Stimulated activated naive CD8-positive, alpha-beta T cell treated with anti-CD3 and anti-CD28 coated beads, Interleukin-15, amount 100 ng/mL, for 72 hours (primary cell): ENCODE results near the gene LSM3.

ENCODE experiments used
- ATAC-seq: fragments of 150-1000 bp; cut with Tn5 transposase; 2 replicates; pipeline ENCODE4 v1.10.0; 2021; ENCODE audit warnings: mild to moderate bottlenecking, moderate library complexity
- DNase-seq, 2 donors: peaks; one replicate each; pipeline ENCODE4 v3.0.0; 2021 to 2022
- H3K27ac Mint-ChIP-seq, 2 donors: one replicate each; pipeline ENCODE4 v1.8.0; 2022; ENCODE audit warnings: mild to moderate bottlenecking in 2 of 2, mixed read lengths in 2 of 2, moderate library complexity in 2 of 2
- H3K27me3 Mint-ChIP-seq: one replicate; pipeline ENCODE4 v1.8.0; 2022; ENCODE audit warnings: mixed read lengths
- H3K4me1 Mint-ChIP-seq: one replicate; pipeline ENCODE4 v1.8.0; 2022; ENCODE audit warnings: mild to moderate bottlenecking, mixed read lengths
- H3K4me3 Mint-ChIP-seq, 2 donors: one replicate each; pipeline ENCODE4 v1.8.0; 2022; ENCODE audit warnings: mild to moderate bottlenecking in 2 of 2, mixed read lengths in 2 of 2, moderate library complexity in 1 of 2
- H3K9me3 Mint-ChIP-seq, 2 donors: one replicate each; pipeline ENCODE4 v1.8.0; 2022; ENCODE audit warnings: mixed read lengths in 2 of 2

Gene LSM3

DNA sequence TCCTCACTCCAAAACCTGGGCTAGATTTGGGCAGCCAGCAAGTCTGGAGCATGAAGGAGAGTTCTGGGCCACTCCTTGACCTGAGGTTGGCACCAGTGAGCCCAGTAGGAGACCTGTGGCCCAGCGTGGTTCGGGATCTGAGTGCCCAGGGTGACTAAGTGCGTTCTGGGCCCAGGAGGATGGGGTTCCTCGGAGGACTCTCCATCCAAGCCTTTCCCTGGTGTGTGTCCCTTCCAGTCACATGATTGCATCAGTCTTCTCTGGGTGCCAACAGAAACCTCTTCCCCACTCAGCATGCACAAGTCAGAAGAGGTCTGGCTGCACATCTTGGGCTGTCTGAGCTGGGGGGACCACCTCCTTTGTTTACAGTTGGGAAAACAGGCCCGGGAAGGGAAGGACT is 38.8 kb upstream of the LSM3 start:
- no peak for DNase-seq
- peaks cover 33% of the 10 kb centered on the region for H3K4me1 Mint-ChIP-seq
- H3K27ac Mint-ChIP-seq = peak overlapping the region; percentile 55 to 63

DNA sequence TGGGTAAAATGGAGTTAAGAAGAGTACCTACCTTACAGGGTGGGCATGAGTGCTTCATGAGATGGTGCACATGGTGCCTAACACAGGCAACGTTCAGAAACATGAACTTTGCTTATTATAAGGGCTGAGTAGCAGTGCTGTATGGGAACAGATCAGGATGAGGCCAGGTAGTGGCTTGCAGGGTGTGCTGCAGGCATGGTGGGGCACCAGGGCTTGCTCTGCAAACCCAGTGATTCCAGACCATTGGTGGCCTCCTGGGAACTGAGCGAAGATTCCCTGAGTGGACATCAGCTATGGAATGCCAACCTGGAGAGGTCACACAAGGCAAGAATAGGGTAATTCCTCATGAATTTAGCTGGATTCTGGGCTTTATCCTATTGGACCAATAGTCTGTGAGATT is 37.9 kb upstream of the LSM3 start:
- Mint-ChIP-seq H3K9me3 (no peaks in the 10 kb centered on the region), H3K27me3 (no peaks in the 10 kb centered on the region), H3K27ac (no peak overlapping the region), H3K4me1 (peaks cover 41% of the 10 kb centered on the region), H3K4me3 (no peak overlapping the region)
- no peak for ATAC-seq
- no peak for DNase-seq

More for the DNA sequence above, 38.8 kb upstream of the LSM3 start:
- no peak for ATAC-seq
- no peaks in the 10 kb centered on the region for H3K27me3 Mint-ChIP-seq
- H3K4me3 Mint-ChIP-seq = no peak overlapping the region
- no peaks in the 10 kb centered on the region for H3K9me3 Mint-ChIP-seq

DNA sequence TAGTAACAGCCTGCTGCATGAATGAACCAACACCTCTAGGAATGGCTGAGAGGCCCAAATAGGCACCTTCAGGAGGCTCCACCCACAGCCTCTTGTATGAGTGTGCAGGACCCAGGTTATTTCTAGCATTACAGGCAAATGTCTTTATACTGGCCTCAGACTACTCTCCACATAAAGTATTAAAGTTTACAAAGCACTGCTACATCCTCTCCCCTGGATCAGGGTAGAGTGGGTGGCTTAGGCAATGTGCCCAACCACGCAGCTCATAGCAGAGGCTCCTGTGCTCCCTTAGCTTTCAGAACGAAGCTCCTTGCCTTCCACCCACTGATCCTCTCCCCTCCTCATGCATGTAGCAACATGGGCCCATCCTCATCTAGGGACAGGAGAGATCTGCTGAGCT is 37.5 kb upstream of the LSM3 start:
- peak overlapping the region in 1 of 2 donors; percentile 77 for H3K27ac Mint-ChIP-seq
- no peaks in the 10 kb centered on the region for H3K9me3 Mint-ChIP-seq
- no peak overlapping the region for H3K4me3 Mint-ChIP-seq
- H3K27me3 Mint-ChIP-seq = no peaks in the 10 kb centered on the region
- no peak for DNase-seq
- peaks cover 46% of the 10 kb centered on the region for H3K4me1 Mint-ChIP-seq
- ATAC-seq = no peak

DNA sequence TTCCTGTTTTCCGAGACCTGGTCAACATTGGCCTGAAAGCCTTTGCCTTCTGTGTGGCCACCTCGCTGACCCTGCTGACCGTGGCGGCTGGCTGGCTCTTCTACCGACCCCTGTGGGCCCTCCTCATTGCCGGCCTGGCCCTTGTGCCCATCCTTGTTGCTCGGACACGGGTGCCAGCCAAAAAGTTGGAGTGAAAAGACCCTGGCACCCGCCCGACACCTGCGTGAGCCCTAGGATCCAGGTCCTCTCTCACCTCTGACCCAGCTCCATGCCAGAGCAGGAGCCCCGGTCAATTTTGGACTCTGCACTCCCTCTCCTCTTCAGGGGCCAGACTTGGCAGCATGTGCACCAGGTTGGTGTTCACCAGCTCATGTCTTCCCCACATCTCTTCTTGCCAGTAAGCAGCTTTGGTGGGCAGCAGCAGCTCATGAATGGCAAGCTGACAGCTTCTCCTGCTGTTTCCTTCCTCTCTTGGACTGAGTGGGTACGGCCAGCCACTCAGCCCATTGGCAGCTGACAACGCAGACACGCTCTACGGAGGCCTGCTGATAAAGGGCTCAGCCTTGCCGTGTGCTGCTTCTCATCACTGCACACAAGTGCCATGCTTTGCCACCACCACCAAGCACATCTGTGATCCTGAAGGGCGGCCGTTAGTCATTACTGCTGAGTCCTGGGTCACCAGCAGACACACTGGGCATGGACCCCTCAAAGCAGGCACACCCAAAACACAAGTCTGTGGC is 36.8 kb upstream of the LSM3 start:
- Mint-ChIP-seq H3K4me1 (peaks cover 48% of the 10 kb centered on the region), H3K27ac (peak overlapping the region; percentile 69 to 87), H3K9me3 (no peaks in the 10 kb centered on the region), H3K27me3 (no peaks in the 10 kb centered on the region), H3K4me3 (no peak overlapping the region)
- ATAC-seq (no peak), DNase-seq (no peak)

DNA sequence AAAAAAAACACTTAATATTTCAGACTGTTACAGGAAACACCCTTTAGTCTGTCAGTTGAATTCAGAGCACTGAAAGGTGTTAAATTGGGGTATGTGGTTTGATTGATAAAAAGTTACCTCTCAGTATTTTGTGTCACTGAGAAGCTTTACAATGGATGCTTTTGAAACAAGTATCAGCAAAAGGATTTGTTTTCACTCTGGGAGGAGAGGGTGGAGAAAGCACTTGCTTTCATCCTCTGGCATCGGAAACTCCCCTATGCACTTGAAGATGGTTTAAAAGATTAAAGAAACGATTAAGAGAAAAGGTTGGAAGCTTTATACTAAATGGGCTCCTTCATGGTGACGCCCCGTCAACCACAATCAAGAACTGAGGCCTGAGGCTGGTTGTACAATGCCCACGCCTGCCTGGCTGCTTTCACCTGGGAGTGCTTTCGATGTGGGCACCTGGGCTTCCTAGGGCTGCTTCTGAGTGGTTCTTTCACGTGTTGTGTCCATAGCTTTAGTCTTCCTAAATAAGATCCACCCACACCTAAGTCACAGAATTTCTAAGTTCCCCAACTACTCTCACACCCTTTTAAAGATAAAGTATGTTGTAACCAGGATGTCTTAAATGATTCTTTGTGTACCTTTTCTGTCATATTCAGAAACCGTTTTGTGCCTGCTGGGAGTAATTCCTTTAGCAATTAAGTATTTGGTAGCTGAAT is 35.9 kb upstream of the LSM3 start:
- Mint-ChIP-seq H3K4me3 (peak overlapping the region; percentile 38 to 40), H3K4me1 (peaks cover 48% of the 10 kb centered on the region), H3K27ac (peak overlapping the region; percentile 86 to 87), H3K27me3 (no peaks in the 10 kb centered on the region), H3K9me3 (no peaks in the 10 kb centered on the region)
- peak; percentile 33 for ATAC-seq
- peak in 1 of 2 donors; percentile 43 for DNase-seq

DNA sequence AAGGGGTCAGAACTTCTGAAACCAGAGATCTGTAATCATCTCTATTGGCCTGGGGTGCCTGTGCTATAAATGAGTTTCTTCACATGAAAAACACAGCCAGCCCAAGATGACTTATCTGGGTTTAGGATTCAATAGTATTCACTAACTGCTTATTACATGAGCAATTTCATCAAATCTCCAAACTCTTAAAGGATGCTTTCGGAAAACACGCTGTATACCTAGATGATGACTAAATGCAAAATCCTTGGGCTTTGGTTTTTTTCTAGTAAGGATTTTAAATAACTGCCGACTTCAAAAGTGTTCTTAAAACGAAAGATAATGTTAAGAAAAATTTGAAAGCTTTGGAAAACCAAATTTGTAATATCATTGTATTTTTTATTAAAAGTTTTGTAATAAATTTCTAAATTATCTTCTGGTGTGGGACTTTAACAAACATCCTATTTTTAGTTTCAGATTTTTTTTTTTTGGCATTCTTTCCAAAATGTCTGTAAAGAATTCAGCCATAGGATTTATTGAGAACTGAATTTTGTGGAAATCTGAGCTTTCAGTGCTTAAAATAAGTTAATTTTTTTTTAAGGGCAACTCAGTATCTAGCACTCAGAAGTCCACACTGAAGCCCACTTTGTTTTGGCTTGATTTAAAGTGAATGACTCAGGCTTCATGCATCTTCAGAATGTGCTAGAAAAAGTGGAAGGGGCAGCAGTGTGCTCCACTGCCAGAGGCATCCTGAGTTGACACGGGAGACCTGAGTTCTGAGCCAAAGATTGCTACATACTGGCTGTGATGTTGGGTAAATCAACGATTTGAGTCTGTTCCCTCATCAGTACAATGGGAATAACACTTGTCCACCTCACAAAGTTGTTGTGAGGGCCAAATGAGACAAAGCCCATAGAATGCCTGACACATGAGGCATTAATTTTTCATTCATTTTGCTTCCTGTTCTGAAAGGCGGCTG is 35.1 kb upstream of the LSM3 start:
- peak; percentile 5 for ATAC-seq
- Mint-ChIP-seq H3K27ac (peak overlapping the region; percentile 97 to 98), H3K4me1 (peaks cover 48% of the 10 kb centered on the region), H3K27me3 (no peaks in the 10 kb centered on the region), H3K9me3 (no peaks in the 10 kb centered on the region), H3K4me3 (no peak overlapping the region)
- no peak for DNase-seq

DNA sequence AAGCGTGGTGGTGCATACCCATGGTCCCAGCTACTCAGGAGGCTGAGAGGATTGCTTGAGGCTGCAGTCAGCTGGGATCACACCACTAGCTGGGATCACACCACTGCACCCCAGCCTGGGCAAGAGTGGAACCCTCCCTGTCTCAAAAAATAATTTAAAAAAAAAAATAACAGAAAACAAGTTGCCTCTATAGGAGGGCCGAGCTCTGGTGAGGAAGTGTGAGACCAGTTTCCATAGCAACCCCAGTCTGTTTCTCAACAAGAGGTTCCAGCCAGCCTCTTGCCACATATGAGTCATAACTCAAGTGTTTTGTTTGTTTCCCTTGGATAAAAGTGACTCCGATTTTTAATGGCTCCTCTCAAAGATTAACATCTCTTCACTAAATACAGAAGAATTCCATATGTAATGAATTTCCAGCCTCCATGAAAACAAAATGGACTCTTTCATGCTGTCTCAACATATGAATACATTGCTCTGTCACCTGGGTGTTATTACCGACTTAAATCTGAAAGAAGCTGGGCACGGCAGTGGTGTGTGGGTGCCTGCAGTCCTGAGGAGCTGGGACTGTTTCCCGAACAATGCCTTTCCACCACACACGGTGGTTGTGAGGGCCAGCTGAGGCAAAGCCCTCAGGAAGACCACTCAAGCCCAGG is 34.1 kb upstream of the LSM3 start:
- H3K27ac Mint-ChIP-seq = peak overlapping the region; percentile 97 to 98
- peak; percentile 89 for ATAC-seq
- peak; percentile 55 to 76 for DNase-seq
- H3K4me1 Mint-ChIP-seq = peaks cover 48% of the 10 kb centered on the region
- no peaks in the 10 kb centered on the region for H3K9me3 Mint-ChIP-seq
- peak overlapping the region; percentile 71 to 72 for H3K4me3 Mint-ChIP-seq
- H3K27me3 Mint-ChIP-seq = no peaks in the 10 kb centered on the region

DNA sequence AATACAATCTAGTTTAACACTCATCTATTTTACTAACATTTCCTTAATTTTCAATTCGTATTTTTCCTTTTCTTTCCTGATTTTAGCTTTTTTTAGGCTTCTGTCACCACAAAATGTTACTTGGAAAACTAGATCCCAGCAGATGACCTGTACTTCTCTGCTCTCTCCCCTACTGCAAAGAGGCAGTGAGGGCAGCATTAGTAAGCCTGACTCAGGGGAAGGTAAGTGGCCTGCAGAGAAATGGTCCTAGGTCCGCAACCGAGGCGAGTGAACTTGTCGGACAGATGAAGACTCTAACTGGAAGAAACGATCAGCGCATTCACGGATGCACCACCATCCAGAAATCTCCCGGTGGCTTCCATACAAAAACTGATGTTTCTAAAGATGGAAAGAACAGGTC is 33.4 kb upstream of the LSM3 start:
- Mint-ChIP-seq H3K4me3 (no peak overlapping the region), H3K27ac (peak overlapping the region; percentile 82 to 98), H3K4me1 (peaks cover 48% of the 10 kb centered on the region), H3K27me3 (no peaks in the 10 kb centered on the region), H3K9me3 (no peaks in the 10 kb centered on the region)
- ATAC-seq (no peak), DNase-seq (no peak)

DNA sequence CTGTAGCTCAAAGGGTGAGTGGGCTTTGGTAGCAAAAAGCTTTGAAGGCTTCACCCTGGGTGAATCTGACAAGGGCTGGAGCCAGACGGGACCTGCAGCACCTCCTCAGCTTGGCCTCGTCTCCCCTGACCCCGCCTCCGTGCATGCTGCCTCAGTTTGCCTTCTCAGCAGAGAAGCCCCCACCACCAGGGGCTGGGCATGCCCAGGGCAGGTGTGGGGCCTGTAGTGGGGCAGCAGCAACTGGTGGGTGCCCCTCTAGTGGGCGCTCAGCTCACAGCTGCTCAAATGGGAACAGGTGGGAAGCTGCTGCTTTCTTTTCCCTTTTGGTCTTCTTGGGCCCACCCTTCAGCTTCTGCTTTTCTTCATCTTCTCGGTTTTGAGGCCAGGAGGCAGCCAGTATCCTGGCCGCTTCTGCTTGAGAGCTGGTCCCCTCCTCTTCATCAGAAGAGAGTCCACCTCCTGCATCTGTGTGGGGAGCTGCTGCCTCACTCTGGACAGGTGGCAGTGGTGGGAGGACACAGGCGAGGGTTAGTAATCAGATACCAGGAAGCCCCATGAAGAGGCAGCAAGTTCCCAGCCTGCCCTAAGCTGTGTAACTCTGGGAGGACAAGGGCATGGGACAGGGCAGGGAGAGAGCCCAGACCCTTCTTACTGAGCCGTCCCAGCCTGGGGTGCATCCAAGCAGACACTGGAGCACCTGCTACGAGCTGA is 32.8 kb upstream of the LSM3 start:
- Mint-ChIP-seq H3K4me1 (peaks cover 48% of the 10 kb centered on the region), H3K4me3 (no peak overlapping the region), H3K27ac (peak overlapping the region; percentile 82 to 98), H3K27me3 (no peaks in the 10 kb centered on the region), H3K9me3 (no peaks in the 10 kb centered on the region)
- ATAC-seq = no peak
- DNase-seq = no peak

DNA sequence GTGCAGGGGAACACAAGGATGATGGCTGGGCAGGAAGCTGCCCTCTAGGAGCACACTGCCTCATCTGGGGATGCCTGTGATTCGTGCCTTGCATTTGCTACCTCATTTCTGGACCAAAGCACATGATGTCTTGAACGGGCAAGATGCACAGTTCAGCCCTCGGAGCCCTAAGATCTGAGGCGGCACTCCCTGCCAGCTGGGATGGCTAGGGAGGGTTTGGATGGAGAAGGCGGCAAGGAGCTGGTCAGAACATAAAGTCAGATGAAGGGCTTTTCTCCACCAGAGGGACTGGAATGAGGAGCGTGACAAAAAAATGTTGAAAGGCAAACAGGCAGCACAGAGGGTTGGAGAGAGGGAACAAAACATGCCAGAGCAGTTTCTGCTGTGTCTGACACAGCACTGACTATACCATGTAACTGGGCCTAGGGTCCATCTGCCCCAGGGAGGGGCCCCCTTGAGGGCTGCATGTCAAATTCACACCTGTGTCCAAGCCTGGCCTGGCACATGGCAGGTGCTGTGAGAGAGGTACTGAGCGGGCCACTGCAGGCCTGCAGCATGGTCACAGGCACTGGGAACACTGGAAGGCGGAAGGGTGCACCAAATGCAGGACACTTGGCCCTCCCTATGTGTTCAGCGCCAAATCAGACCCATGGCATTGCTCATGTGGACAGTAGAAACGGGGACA is 32.1 kb upstream of the LSM3 start:
- Mint-ChIP-seq H3K9me3 (no peaks in the 10 kb centered on the region), H3K27ac (peak overlapping the region in 1 of 2 donors; percentile 41), H3K4me3 (no peak overlapping the region), H3K4me1 (peaks cover 42% of the 10 kb centered on the region), H3K27me3 (no peaks in the 10 kb centered on the region)
- ATAC-seq (no peak), DNase-seq (no peak)

DNA sequence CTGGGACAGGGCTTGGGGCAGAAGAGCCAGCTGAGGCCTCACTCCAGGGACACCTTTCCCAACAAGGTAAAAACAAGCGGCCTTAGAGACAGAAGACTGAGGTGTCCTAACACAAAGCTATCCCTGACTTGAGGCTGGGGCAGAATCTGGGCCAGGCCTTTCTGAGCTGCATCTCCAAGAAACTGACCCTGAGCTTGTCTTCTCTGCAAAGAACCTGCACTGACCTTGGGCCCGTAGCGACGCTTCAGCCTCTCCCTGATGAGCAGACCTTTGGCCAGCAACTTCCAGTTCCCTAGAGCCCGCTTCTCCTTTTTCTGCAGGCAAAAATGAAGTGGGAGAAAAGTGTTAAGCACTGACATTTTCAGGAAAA is 31.6 kb upstream of the LSM3 start:
- peaks cover 37% of the 10 kb centered on the region for H3K4me1 Mint-ChIP-seq
- no peaks in the 10 kb centered on the region for H3K9me3 Mint-ChIP-seq
- ATAC-seq = no peak
- no peaks in the 10 kb centered on the region for H3K27me3 Mint-ChIP-seq
- no peak overlapping the region for H3K27ac Mint-ChIP-seq
- DNase-seq = no peak
- no peak overlapping the region for H3K4me3 Mint-ChIP-seq

DNA sequence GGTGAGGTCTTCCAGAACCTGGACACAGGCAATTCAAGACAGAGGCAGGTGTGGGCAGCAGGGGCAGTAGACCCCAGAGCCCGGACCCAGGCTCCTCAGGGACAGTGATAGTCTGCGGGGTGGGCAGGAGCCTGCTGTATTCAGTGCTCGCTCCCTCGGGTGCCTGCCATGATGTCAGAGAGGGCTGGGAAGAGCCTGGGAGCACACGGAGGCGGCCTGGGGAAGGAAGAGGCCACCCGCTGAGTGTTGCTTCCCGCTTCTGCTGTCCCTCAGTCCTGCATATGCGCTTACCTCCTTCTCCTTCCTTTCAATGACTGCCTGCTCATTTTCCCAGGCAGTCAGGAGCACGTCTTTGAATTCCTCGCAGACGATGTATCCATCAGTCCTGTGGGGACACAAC is 31.0 kb upstream of the LSM3 start:
- ATAC-seq (no peak), DNase-seq (no peak)
- H3K27ac Mint-ChIP-seq = peak overlapping the region; percentile 54 to 69
- no peaks in the 10 kb centered on the region for H3K27me3 Mint-ChIP-seq
- H3K9me3 Mint-ChIP-seq = no peaks in the 10 kb centered on the region
- no peak overlapping the region for H3K4me3 Mint-ChIP-seq
- peaks cover 31% of the 10 kb centered on the region for H3K4me1 Mint-ChIP-seq

DNA sequence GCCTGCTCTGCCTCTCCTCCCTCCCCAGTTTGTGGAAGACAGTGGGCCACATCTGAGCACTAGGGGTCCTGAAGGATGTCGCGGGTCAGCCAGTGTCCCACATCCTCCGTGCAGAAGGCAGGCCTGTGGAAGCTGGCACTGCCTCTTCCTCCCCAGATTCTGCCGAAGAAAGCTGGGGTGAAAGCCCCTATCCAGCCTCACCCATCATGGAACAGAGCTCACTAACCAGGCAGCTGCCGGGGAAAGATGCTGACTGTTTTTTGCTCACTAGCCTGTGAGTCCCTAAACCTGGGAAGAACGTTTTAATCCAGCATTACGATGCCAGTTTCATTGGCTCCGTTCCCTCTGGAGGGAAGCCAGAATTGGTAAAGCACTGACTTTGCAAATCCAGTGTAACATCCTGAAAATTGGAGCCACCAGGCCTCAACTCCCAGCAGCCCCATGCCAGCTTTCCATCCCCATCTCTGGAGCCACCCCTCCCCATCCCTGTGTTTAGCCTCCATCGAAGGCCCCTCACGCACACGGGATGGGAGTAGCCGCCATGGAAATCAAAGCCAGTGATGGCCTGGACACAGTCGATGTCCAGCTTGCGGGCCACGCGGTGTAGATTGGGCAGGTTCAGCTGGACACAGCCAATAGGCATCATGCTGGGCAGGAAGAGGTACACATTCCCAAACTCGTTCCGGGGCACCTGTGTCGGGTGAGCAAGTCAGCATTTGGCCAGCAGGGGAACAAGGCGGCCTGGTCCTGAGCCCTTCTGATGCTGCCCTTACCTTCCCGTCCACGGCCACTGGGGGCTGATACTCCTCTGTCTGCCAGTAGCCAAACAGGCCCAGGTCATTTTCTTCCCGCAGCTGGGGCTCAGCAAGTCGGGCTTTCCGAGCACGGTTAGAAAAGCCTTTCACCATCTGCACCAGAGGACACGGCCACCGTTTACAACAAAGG is 30.3 kb upstream of the LSM3 start:
- ATAC-seq (no peak), DNase-seq (no peak)
- Mint-ChIP-seq H3K4me1 (peaks cover 25% of the 10 kb centered on the region), H3K27ac (peak overlapping the region; percentile 54 to 69), H3K4me3 (no peak overlapping the region), H3K9me3 (no peaks in the 10 kb centered on the region), H3K27me3 (no peaks in the 10 kb centered on the region)
